Mucosa of descending colon (tissue), 3 donors: ENCODE measurements around the gene KRT15. TPM values are rescaled to one million over a fixed set of nuclear protein-coding genes. Genes with fewer than 3 reads are reported as not detected.

Source experiments
- ATAC-seq: fragments of 200-7000 bp; cut with Tn5 transposase; one replicate; pipeline ENCODE4 v1.9.1; 2020; ENCODE audit warnings: mild to moderate bottlenecking, moderate library complexity
- DNase-seq, 3 donors: peaks; one replicate each; pipeline ENCODE4 v3.0.0-alpha.2; 2020
- H3K36me3 ChIP-seq: fragments of 200-600 bp; one replicate; pipeline ENCODE4 v1.8.0; 2021; ENCODE audit warnings: low read depth, mild to moderate bottlenecking
- H3K4me1 ChIP-seq: fragments of 200-600 bp; one replicate; pipeline ENCODE4 v1.8.0; 2021; ENCODE audit warnings: low read depth, mild to moderate bottlenecking
- H3K4me3 ChIP-seq: fragments of 200-600 bp; one replicate; pipeline ENCODE4 v1.8.0; 2021; ENCODE audit warnings: mild to moderate bottlenecking
- H3K9me3 ChIP-seq: fragments of 200-600 bp; one replicate; pipeline ENCODE4 v1.8.0; 2021; ENCODE audit warnings: mild to moderate bottlenecking
- intact Hi-C, 2 donors: fragments of 100-400 bp; cut with DNase I in 1 of 2; cut with micrococcal nuclease in 1 of 2; formaldehyde crosslinking; loops; one replicate each; pipeline versions ENCODE4 v1.11.0 to v1.11.1; 2022; cut with DNase I, micrococcal nuclease
- total RNA-seq, 3 donors: library from RNA; stranded (reverse); fragmentation: NEBNext Ultra II Directional in 2 of 3; extraction: Animal tissue kit (Norgen Biotek cat#: 25700) in 2 of 3; gene quantifications; one replicate each; pipeline versions ENCODE4 v1.2.1 to v1.2.4, GENCODE V29; 2021 to 2023
- TF ChIP-seq, protein P1 (sequence below): fragments of 200-600 bp; IDR thresholded peaks from one replicate; pipeline ENCODE4 v1.8.0; 2022; ENCODE audit warnings: antibody characterized with exemption, mild to moderate bottlenecking
- donor health status: DM: no; HTN: no; CAD: no; lungs with moderate emphysema.
- donor health status: DM: no; HTN: no; CAD: no.
- donor health status: DM: no; HTN: yes; CAD: no.

KRT15 gene
- total RNA-seq, 3 donors from 2014 or later, result 5.0 to 16.5 (median 5.4) TPM

DNA sequence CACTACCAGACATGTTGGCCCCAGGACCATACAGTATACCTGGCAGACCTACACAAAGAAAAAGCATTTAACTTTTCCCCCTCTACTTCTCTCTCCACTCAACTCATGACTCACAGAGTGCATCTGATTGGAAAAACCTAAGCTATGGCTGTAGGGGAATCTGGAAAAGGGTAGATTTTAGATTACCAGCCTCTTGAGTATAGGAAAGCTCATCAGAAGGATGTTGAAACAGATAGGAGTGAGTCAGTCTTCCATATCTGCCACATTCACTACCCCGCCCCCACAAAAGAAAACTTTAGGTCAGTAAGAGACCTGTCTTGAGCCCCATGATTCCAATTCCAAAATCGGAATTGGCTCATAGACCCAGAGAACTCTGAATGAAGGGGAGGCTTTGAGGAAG is 40.9 kb upstream of the KRT15 start:
- H3K36me3 ChIP-seq, result no peaks in the 10 kb centered on the region
- ATAC-seq (no peak), DNase-seq (no peak)
- H3K9me3 ChIP-seq, result no peaks in the 10 kb centered on the region
- peaks cover 8% of the 10 kb centered on the region for H3K4me1 ChIP-seq
- TF ChIP-seq, protein P1, sequence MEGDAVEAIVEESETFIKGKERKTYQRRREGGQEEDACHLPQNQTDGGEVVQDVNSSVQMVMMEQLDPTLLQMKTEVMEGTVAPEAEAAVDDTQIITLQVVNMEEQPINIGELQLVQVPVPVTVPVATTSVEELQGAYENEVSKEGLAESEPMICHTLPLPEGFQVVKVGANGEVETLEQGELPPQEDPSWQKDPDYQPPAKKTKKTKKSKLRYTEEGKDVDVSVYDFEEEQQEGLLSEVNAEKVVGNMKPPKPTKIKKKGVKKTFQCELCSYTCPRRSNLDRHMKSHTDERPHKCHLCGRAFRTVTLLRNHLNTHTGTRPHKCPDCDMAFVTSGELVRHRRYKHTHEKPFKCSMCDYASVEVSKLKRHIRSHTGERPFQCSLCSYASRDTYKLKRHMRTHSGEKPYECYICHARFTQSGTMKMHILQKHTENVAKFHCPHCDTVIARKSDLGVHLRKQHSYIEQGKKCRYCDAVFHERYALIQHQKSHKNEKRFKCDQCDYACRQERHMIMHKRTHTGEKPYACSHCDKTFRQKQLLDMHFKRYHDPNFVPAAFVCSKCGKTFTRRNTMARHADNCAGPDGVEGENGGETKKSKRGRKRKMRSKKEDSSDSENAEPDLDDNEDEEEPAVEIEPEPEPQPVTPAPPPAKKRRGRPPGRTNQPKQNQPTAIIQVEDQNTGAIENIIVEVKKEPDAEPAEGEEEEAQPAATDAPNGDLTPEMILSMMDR, result no peak
- no peak overlapping the region for H3K4me3 ChIP-seq
- intact Hi-C loops, result loop anchor here in 1 of 2 donors (10.0 kb wide), 1 partner anchor 85 kb away; no protein-coding TSS in a partner anchor

DNA sequence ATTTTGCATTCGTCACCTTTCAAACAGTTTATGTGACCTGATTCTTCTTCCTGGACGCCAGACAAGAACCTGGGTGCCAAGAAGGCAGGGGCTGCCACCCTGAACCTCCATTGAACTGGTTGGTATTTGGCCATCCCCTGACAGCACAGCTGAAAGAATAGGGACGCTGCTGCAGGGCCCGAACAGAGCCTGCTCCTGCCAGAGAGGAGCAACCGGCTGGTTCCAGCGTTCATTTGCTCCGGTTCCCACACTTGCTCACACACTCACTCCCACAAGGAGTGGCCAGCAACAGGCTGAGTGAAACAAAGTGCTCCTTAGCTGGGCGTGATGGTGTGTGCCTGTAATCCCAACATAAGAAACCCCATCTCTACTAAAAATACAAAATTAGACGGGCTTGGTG is 38.2 kb upstream of the KRT15 start:
- intact Hi-C loops, result loop anchor here in 1 of 2 donors (10.0 kb wide), 1 partner anchor 88 kb away; no protein-coding TSS in a partner anchor
- TF ChIP-seq, protein P1, result no peak
- DNase-seq (no peak), ATAC-seq (no peak)
- Histone ChIP-seq H3K36me3 (no peaks in the 10 kb centered on the region), H3K9me3 (no peaks in the 10 kb centered on the region), H3K4me3 (no peak overlapping the region), H3K4me1 (peaks cover 12% of the 10 kb centered on the region)

DNA sequence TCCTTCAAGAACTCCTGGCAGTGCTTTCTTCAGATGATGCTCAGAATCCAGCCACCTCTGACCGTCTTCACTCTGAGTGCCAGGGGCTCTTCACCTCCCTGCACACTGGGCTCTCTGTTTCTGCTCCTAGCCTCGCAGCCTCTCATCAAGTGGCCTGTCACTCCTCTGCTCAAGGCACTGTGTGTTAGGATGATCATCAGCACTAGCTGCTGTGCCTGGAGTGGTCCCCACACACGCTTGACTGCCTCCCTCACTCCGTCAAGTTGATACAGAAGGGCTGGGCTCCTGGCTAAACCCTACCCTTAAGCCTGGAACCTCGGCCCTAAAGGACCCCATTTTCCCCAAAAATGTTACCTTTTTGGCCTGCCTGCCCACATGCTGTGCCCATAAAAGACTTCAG is 37.6 kb upstream of the KRT15 start:
- H3K4me1 ChIP-seq, result peaks cover 12% of the 10 kb centered on the region
- no peak for DNase-seq
- intact Hi-C loops, result loop anchor here in 1 of 2 donors (10.0 kb wide), 1 partner anchor 88 kb away; no protein-coding TSS in a partner anchor
- no peaks in the 10 kb centered on the region for H3K36me3 ChIP-seq
- TF ChIP-seq, protein P1, result no peak
- ATAC-seq, result no peak
- H3K4me3 ChIP-seq, result no peak overlapping the region
- no peaks in the 10 kb centered on the region for H3K9me3 ChIP-seq

DNA sequence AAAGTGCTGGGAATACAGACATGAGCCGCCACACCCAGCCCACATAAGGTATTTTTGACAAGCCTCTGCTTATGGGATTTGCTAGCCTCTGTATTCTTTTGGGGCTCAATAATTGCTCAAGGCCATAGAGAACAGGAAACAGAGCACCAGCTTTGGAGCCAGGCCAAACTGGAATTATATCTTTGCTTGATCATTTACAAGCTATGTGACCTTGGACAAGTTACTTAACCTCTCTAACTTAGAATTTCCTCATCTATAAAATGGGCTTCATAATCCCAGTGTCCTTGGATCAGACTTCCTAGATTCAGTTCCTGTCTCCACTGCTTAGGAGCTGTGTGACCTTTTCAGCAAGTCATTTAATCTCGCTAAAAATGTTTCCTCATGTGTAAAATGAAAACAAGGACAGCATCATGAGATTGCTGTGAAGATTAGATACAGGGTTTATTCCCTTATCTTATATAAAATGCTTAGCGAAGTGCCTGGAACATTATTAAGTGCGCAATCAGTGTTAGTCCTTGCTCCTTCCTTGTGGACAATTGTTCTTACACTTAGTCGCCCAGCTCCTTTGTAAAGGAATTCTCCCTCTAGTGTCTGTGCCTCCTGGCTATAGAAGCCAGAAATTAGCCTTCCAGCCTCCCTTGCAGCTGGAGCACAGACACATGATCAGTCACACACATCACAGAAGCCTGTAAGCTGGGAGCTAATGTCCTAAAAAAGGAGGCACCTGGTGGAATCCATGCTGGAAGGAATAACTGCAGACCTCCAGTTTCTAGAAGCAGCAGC is 36.6 kb upstream of the KRT15 start:
- Histone ChIP-seq H3K9me3 (no peaks in the 10 kb centered on the region), H3K4me1 (peaks cover 13% of the 10 kb centered on the region), H3K36me3 (no peaks in the 10 kb centered on the region), H3K4me3 (no peak overlapping the region)
- intact Hi-C loops, result loop anchor here in 1 of 2 donors (10.0 kb wide), 1 partner anchor 90 kb away; no protein-coding TSS in a partner anchor
- DNase-seq, result peak in 1 of 3 donors; percentile 77
- TF ChIP-seq, protein P1, result no peak
- ATAC-seq, result peak; percentile 87

DNA sequence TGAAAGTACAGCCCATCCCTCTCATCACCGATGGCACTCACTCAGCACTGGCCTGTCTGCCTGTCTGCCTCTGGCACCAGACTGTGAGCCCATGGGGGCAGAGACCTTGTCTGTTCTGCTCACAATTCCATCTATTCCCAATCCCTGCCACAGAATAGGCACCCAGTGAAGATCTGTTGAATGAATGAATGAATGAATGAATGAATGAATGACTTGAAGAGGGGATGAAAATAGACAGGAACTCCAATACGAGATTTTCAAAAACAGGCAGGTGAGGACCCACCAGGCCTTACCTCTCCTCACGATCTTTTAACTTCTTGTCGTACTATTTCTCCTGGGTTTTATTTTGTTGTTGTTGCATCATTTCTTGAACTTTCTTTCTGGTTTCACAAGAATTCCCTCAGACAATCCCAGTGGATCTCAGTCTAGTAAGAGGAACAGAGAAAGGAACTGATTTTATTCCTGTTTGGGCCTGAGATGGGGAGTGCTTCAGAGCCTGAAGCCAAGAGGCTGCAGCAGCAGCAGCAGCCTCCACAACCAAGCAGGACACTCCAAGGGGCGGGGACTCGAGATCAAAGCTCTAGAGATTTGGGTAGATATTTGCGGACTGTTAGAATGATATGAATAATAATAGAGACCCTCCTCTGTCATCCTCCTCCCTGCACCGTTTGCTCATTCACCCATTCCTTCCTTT is 35.4 kb upstream of the KRT15 start:
- H3K4me1 ChIP-seq, result peaks cover 15% of the 10 kb centered on the region
- TF ChIP-seq, protein P1, result no peak
- no peaks in the 10 kb centered on the region for H3K9me3 ChIP-seq
- intact Hi-C loops, result loop anchor here in 1 of 2 donors (10.0 kb wide), 1 partner anchor 91 kb away; no protein-coding TSS in a partner anchor
- no peaks in the 10 kb centered on the region for H3K36me3 ChIP-seq
- no peak overlapping the region for H3K4me3 ChIP-seq
- ATAC-seq (no peak), DNase-seq (no peak)
